HUES48 (cell line): ENCODE data around the gene SNAPC4.
A peak's percentile ranks its signal among the peaks of the same experiment; 100 is the strongest.

Experiments used
- H3K27ac ChIP-seq: one replicate; pipeline ENCODE4 v1.7.0; 2013; ENCODE audit warnings: low read depth, low read length, inconsistent platforms
- H3K27me3 ChIP-seq: 2 replicates; pipeline ENCODE4 v1.6.1; 2013; ENCODE audit warnings: mild to moderate bottlenecking, low read length; ENCODE audit not compliant: control insufficient read depth, insufficient read depth
- H3K36me3 ChIP-seq: 2 replicates; pipeline ENCODE4 v1.6.1; 2013; ENCODE audit warnings: low read length; ENCODE audit not compliant: control insufficient read depth, insufficient read depth
- H3K4me1 ChIP-seq: 2 replicates; pipeline ENCODE4 v1.6.1; 2013; ENCODE audit warnings: mild to moderate bottlenecking, low read length; ENCODE audit not compliant: control insufficient read depth, insufficient read depth
- H3K4me3 ChIP-seq: 2 replicates; pipeline ENCODE4 v1.5.1; 2013; ENCODE audit warnings: mild to moderate bottlenecking, low read depth, low read length
- H3K9ac ChIP-seq: 2 replicates; pipeline ENCODE4 v1.6.1; 2013; ENCODE audit warnings: mild to moderate bottlenecking, low read depth, low read length, moderate library complexity
- H3K9me3 ChIP-seq: 2 replicates; pipeline ENCODE4 v1.6.1; 2013; ENCODE audit warnings: low read length; ENCODE audit not compliant: control insufficient read depth, insufficient read depth

SNAPC4 gene, protein sequence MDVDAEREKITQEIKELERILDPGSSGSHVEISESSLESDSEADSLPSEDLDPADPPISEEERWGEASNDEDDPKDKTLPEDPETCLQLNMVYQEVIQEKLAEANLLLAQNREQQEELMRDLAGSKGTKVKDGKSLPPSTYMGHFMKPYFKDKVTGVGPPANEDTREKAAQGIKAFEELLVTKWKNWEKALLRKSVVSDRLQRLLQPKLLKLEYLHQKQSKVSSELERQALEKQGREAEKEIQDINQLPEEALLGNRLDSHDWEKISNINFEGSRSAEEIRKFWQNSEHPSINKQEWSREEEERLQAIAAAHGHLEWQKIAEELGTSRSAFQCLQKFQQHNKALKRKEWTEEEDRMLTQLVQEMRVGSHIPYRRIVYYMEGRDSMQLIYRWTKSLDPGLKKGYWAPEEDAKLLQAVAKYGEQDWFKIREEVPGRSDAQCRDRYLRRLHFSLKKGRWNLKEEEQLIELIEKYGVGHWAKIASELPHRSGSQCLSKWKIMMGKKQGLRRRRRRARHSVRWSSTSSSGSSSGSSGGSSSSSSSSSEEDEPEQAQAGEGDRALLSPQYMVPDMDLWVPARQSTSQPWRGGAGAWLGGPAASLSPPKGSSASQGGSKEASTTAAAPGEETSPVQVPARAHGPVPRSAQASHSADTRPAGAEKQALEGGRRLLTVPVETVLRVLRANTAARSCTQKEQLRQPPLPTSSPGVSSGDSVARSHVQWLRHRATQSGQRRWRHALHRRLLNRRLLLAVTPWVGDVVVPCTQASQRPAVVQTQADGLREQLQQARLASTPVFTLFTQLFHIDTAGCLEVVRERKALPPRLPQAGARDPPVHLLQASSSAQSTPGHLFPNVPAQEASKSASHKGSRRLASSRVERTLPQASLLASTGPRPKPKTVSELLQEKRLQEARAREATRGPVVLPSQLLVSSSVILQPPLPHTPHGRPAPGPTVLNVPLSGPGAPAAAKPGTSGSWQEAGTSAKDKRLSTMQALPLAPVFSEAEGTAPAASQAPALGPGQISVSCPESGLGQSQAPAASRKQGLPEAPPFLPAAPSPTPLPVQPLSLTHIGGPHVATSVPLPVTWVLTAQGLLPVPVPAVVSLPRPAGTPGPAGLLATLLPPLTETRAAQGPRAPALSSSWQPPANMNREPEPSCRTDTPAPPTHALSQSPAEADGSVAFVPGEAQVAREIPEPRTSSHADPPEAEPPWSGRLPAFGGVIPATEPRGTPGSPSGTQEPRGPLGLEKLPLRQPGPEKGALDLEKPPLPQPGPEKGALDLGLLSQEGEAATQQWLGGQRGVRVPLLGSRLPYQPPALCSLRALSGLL (N-terminal part only)

DNA sequence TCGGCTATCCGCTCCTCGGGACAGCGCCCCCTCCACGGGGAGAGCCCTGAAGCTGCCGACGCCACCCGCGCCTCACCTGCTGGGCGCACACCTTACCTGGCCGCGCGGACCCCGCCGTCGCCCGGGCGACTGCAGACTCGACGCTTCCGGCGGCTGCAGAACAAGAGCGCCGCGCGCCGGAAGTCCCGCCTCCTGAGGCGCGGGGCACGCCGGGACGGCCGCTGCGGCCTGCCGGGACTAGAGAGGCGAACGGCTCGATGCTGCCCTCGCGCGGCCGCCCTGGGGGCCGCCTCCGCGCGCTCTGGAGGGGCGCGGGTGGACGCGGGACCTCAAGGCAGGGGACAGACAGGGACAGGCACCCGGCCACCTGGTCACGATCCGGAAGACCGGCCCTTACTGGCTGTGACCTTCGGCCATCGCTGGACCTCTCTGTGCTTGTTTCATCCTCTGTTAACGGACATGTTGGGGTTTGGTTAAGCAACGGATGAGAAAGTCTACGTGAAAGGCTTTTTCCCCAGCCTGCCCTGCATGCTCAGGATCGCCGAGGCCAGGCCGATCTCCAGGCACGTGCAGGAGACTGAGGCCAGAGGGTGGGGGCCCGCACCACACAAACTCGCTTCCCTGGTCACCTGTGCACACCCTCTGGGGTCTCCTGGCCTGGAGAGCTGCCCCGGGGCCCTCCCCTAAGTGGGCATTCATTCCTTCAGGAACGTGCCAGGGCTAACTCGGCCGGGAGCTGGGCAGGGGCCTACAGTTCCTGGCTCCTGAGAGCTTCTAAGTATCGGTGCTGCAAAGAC is at the start of gene SNAPC4:
SNAPC4 (minus strand) TSS at position 133 of the 797 bp plus-strand sequence. CDS start 1,742 bp downstream, outside the sequence.
- peak within 1 kb of the TSS; percentile 77 for H3K4me3 ChIP-seq
- H3K36me3 ChIP-seq: peaks cover 69% of the 10 kb centered on the region
- H3K27ac ChIP-seq: peak within 1 kb of the TSS; percentile 32
- peak within 1 kb of the TSS; percentile 64 for H3K9ac ChIP-seq
- H3K27me3 ChIP-seq: no peaks in the 10 kb centered on the region
- H3K9me3 ChIP-seq: no peaks in the 10 kb centered on the region
- H3K4me1 ChIP-seq: peaks cover 7% of the 10 kb centered on the region; the same call in 1 of the 2 replicates

DNA sequence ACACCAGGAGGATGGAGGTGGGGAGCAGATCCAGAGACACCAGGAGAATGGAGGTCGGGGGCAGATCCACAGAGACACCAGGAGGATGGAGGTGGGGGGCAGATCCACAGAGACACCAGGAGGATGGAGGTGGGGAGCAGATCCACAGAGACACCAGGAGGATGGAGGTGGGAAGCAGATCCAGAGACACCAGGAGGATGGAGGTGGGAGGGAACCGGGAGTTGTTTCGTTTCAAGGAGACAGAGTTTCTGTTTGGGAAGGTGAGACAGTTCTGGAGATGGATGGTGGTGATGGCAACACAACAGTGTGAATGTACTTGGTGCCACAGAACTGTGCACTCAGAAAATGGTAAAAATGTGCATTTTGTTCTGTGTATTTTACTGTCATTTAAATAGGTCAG is 48.7 kb upstream of the SNAPC4 start:
- peaks cover 90% of the 10 kb centered on the region for H3K36me3 ChIP-seq

GRCh38 chr9:136447173-136447778 is 47.3 kb upstream of the SNAPC4 start:
- Histone ChIP-seq H3K9ac (no peak overlapping the region), H3K27ac (no peak overlapping the region), H3K27me3 (no peaks in the 10 kb centered on the region), H3K36me3 (peaks cover 96% of the 10 kb centered on the region), H3K9me3 (no peaks in the 10 kb centered on the region), H3K4me3 (no peak overlapping the region), H3K4me1 (no peaks in the 10 kb centered on the region)

More for the DNA sequence above, 48.7 kb upstream of the SNAPC4 start:
- Histone ChIP-seq H3K9me3 (no peaks in the 10 kb centered on the region), H3K9ac (no peak overlapping the region), H3K27me3 (no peaks in the 10 kb centered on the region), H3K4me1 (no peaks in the 10 kb centered on the region), H3K27ac (no peak overlapping the region), H3K4me3 (no peak overlapping the region)

- no peak overlapping the region for H3K4me3 ChIP-seq
- H3K4me1 ChIP-seq: no peaks in the 10 kb centered on the region
- no peak overlapping the region for H3K9ac ChIP-seq
- H3K36me3 ChIP-seq: peaks cover 99% of the 10 kb centered on the region
- no peak overlapping the region for H3K27ac ChIP-seq
- no peaks in the 10 kb centered on the region for H3K9me3 ChIP-seq
- H3K27me3 ChIP-seq: no peaks in the 10 kb centered on the region
These were observed 45.8 kb upstream of the SNAPC4 start for GRCh38 chr9:136445799-136446198.

DNA sequence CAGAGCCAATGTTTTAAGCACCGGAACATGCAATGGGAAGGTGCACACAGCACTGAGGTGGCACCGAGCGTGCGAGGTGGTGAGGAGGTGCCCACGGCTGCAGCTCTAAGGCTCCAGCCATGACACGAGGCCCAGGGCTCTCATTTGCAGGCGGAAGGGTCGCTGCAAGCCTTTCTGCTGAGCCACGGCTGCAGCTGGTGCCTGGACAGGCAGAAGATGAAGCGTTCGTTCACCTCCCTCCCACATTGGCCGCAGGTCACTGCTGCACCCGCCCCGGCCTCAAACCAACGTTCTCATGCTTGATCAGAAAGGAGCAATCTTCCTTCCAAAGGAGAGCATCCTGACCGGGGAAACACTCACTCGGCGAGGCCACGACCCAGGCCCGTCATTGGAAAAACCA is 44.1 kb upstream of the SNAPC4 start:
- Histone ChIP-seq H3K27ac (no peak overlapping the region), H3K9ac (no peak overlapping the region), H3K9me3 (no peaks in the 10 kb centered on the region), H3K4me1 (no peaks in the 10 kb centered on the region), H3K27me3 (no peaks in the 10 kb centered on the region), H3K4me3 (no peak overlapping the region), H3K36me3 (peaks cover 85% of the 10 kb centered on the region)

GRCh38 chr9:136443687-136444086 is 43.7 kb upstream of the SNAPC4 start:
- no peaks in the 10 kb centered on the region for H3K27me3 ChIP-seq
- H3K27ac ChIP-seq: no peak overlapping the region
- peaks cover 81% of the 10 kb centered on the region for H3K36me3 ChIP-seq

DNA sequence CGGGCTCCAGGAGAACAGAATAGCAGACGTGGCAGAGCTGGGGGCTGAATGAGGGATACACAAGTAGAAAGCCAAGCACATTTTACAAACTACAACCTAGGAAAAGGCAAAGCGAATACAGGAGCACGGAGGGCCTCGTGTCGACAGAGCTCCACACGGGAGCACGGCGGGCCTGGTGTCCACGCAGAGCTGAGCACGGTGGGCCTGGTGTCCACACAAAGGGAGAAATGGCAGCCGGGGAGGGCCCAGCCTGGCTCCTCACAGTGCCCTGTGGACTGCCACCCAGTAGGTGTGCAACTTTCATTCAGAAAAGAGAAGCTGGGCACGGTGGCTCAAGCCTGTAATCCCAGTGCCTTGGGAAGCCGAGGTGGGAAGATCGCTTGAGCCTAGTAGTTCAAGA is 43.1 kb upstream of the SNAPC4 start:
- Histone ChIP-seq H3K27ac (no peak overlapping the region), H3K4me1 (no peaks in the 10 kb centered on the region), H3K36me3 (peaks cover 75% of the 10 kb centered on the region), H3K27me3 (no peaks in the 10 kb centered on the region), H3K9me3 (no peaks in the 10 kb centered on the region), H3K4me3 (no peak overlapping the region), H3K9ac (no peak overlapping the region)

More at GRCh38 chr9:136443687-136444086, 43.7 kb upstream of the SNAPC4 start:
- H3K9ac ChIP-seq: no peak overlapping the region
- H3K4me1 ChIP-seq: no peaks in the 10 kb centered on the region
- no peak overlapping the region for H3K4me3 ChIP-seq
- no peaks in the 10 kb centered on the region for H3K9me3 ChIP-seq

DNA sequence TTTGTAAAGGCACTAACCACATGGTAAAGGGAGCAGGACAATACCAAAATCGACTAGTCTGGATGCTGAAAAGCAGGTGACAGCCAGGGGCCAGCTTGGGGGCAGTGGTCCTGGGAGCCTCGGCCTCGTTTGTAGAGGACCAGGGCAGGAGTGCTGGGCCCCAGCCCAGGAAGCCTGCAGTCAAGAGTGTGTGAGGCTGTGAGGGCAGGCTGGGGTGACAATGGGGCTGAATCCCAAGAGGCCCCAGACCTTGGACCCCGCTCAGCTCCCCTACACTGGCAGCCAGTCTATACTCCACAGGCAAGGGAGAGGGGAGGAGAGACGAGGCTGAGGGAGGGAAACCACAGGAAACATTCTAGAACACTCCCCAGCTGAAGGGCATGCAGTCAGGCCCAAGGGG is 42.3 kb upstream of the SNAPC4 start:
- Histone ChIP-seq H3K36me3 (peaks cover 67% of the 10 kb centered on the region), H3K4me3 (no peak overlapping the region), H3K9me3 (no peaks in the 10 kb centered on the region), H3K27me3 (no peaks in the 10 kb centered on the region), H3K27ac (no peak overlapping the region), H3K9ac (no peak overlapping the region), H3K4me1 (no peaks in the 10 kb centered on the region)

DNA sequence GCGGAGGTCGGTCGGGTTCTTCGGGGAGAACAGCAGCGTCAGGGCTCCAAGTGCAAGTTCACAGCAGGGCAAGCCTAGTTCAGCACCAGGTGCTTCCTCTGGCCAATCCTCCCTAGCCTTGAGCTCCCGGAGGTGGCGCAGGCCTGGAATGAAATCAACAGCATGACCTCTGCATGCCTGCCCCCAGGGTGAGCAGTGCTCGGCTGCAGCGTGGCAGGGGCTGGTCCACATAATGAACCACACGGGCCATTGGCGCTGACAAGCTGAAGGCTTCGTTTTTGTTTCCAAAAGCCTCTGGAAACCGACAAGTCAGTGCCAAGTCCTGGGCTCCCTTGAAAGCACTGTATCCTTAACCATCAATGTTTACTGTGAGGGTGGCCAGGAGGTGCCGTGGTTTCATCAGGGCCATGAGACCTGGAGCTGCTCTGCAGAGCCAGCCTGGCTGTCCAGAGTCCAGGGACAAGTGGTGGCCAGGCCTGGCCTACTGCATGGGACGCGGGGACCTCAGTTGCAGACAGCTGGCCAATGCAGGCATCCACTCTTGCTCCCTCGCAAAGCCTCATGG is 41.8 kb upstream of the SNAPC4 start:
- Histone ChIP-seq H3K9me3 (no peaks in the 10 kb centered on the region), H3K4me1 (no peaks in the 10 kb centered on the region), H3K27me3 (no peaks in the 10 kb centered on the region), H3K4me3 (no peak overlapping the region), H3K36me3 (peaks cover 62% of the 10 kb centered on the region), H3K27ac (no peak overlapping the region), H3K9ac (no peak overlapping the region)
